ENCODE data around the gene ZNHIT2. TPM values are rescaled to one million over a fixed set of nuclear protein-coding genes. Genes with fewer than 3 reads are reported as not detected.

The ZNHIT2 gene
- total and polyA plus RNA-seq, 2 of the 8 experiments (the other 6 are each of a cell fraction or from before 2014, with no cell fraction given) = 13.0 to 16.1 TPM

- TF ChIP-seq, protein P1, sequence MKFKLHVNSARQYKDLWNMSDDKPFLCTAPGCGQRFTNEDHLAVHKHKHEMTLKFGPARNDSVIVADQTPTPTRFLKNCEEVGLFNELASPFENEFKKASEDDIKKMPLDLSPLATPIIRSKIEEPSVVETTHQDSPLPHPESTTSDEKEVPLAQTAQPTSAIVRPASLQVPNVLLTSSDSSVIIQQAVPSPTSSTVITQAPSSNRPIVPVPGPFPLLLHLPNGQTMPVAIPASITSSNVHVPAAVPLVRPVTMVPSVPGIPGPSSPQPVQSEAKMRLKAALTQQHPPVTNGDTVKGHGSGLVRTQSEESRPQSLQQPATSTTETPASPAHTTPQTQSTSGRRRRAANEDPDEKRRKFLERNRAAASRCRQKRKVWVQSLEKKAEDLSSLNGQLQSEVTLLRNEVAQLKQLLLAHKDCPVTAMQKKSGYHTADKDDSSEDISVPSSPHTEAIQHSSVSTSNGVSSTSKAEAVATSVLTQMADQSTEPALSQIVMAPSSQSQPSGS (IDR thresholded peaks at IDR 0.05; ENCODE audit: low read length) = no peak
Observed at GRCh38 chr11:65103476-65103875, 14.0 kb downstream of the ZNHIT2 start (continued).
